ENCODE data around the gene FASTKD2.

DNA sequence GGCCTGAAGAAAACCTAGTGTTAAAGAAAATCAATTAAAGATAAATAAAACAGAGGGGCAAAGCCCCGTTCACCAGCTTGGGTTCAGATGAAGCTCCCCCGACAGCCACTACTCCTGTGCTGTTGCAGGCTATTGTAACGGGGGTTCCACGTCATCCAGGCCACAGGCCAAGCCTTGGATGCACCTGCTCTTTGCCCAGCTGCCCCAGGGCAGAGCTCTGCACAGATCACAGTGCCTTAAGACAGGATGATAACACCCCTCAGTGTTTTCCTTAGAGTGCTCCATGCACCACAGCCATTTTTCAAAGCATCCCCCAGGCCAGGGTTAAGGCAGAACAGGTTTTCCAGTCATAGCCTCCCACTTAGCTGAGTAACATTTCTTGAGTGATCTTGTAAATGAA is 32.0 kb downstream of the FASTKD2 start:
- TF ChIP-seq, protein P1, sequence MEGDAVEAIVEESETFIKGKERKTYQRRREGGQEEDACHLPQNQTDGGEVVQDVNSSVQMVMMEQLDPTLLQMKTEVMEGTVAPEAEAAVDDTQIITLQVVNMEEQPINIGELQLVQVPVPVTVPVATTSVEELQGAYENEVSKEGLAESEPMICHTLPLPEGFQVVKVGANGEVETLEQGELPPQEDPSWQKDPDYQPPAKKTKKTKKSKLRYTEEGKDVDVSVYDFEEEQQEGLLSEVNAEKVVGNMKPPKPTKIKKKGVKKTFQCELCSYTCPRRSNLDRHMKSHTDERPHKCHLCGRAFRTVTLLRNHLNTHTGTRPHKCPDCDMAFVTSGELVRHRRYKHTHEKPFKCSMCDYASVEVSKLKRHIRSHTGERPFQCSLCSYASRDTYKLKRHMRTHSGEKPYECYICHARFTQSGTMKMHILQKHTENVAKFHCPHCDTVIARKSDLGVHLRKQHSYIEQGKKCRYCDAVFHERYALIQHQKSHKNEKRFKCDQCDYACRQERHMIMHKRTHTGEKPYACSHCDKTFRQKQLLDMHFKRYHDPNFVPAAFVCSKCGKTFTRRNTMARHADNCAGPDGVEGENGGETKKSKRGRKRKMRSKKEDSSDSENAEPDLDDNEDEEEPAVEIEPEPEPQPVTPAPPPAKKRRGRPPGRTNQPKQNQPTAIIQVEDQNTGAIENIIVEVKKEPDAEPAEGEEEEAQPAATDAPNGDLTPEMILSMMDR (IDR thresholded peaks at IDR 0.05): no peak
- TF ChIP-seq POLR2A (IDR thresholded peaks at IDR 0.05): no peak

Measured in body of pancreas (tissue), 4 donors.